ENCODE results near the gene GOLT1A.
A peak's percentile ranks its signal among the peaks of the same experiment; 100 is the strongest.

Gene GOLT1A, protein sequence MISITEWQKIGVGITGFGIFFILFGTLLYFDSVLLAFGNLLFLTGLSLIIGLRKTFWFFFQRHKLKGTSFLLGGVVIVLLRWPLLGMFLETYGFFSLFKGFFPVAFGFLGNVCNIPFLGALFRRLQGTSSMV

DNA sequence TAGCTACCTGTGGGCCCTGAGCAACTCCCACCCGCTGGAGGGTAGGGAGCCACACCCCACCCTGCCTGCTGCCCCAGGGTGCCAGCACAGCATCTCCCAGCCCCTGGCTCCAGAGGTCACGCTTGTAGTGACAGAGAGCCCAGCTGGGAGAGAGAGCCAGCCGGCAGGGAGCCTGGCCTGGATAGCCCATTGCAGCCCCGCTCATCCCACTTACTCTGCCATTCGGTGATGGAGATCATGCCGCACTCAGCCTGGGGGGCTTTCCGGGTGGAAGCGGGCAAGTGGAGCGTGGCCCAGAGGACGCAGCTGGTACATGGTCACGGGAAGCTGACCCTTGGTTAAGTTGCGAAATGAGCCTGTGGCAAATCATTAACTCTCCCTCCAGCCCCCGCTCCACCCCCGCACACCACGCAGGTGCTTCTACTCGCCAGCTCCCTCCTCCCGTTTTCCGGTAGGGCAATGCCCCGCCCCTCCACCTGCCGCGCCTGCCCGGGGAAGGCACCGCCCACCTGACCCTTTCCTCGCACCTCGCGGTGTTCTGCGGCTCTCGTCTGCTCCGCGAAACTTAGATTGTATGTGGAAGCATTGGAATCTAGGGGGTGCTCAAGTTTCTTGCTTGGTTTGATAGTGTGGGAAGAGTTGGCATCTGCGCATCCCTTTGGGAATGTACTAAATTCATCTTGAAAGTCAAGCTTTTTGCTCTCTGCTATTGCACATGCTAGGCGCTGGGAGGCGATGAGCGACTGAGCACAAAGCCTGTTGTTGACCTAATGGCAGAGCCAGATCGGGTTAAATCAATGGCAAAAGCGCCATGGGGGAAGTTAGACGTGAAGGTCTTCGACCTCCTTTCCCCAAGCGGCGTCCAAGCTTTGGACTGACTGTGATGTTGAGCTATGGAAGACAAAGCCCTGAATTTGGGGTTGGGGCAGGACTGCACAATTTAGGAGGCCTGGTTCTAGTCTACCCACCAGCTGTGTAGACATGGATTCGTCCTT lies at the start of gene GOLT1A:
Gene GOLT1A, minus strand, starts transcription at position 321 of the 995 bp plus-strand sequence. Its CDS starts 82 bp downstream, at position 239.
- DNase-seq: peak; percentile 74

DNA sequence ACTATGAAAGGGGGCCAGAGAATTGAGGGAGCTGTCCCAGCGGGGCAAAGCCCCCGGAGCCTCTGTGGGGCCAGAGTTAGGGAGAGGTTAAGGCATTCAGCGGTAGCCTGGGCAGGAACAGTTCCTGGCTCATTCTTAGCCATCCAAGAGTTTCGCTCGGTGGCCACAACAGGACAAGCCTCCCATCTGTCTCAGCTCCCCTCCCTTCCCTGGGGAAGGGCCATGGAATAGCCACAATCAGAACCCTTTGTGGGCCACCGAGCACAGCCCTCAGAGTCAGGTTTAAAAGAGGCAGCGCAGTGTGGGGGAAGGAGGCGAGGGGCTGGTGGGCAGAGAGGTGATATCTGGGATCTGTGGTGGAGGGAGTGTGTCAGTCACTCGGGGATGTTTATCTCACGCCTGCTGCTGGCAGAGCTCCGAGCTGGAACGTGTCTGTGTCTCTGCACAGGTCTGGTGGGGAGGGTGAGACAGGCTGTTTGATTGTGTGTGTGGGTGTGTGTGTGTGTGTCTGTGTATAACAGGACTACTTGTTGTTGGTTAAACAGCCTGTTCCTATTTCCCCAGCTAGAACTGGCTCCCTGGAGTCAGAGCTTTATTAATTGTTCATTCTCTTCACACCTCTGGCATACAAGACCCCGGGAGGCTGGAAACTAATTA lies 49.6 kb upstream of the GOLT1A start:
- DNase-seq: no peak

DNA sequence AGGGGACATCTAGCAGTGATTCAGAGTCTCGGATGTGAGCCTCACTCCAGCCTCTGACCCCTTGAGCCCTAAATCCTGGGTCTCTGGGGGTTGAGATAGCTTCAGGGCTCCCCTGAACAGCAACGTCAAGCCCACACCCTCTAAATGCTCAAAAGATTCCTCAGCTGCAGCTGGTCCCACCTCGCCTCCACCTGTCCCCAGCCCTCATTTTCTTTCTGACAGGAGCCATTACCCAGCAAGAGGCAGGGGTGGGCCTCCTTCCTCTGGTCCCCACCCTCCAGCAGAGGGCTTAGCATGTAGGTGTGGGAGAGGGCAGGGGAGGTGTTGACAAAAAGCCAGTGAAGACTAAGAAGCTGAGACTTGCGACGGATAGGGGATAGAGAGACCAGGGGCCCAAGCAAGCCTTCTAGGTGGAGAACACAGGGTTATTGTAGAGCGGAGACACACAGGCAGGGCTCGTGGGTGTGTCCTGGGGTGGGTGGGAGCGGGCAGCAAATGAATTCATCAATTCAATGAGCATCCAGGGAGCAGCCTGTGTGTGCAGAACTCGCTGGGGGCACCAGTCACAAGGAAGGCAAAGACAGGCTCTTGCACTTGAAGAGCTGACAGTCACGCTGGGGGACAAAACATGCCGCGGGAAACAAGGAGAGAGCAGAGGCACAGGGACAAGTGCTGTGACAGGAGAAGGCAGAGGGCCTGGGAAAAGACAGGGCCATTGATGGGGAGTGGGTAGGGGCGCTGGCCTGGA lies 48.9 kb upstream of the GOLT1A start:
- no peak for DNase-seq

DNA sequence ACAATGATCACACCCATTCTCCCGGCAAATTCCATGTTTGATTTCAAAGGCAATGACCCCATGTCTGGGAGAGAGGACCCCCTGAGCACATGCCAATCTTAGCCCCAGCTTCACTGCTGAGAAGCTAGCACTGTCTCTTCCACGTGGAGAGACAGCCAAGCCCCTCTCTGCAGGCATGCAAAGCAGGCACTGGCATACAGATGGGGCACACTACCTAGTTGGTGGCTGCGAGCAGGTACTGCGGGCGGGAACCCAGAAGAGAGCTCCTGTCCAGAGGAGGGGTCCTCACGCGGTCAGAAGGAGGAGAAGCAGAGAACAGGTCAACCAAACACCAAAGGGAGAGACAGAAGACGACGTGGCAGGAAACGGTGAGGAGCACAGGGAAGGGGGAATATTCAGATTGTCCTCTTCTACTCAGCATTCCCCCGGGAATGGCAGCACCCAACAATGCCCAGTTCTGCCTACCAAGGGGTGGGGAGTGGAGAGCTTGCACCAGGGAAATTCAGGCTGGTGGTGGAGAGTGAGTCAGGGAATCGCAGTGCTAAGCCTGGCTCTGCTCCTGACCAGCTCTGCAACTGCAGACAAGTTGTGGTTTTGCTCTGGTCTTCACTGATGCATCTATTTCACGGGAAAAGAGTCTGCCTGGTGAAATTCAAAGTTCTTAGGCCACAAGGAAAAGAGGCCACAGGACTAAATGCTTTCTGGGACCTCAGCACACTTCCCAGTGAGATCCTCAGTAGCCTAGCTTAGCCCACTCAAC lies 48.1 kb upstream of the GOLT1A start:
- no peak for DNase-seq

DNA sequence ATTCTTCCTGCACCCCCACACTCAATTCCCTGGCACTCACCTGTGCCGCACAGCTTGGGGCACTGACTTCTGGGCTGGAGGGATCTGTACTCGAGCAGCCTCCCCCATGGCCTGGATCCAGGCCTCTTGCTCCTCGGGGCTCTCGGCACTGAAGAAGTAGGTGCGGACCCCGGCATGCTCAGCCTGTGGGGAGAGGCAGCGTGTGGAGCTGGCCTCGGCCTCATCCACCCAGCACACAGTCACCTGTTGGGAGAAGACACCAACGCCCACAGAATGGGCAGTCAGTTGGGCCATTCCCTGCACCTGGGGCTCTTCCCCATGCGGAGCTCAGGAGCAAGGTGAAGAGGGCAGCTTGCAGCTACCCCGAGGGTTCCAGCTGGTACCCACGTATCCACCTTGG lies 47.5 kb upstream of the GOLT1A start:
- DNase-seq: no peak

DNA sequence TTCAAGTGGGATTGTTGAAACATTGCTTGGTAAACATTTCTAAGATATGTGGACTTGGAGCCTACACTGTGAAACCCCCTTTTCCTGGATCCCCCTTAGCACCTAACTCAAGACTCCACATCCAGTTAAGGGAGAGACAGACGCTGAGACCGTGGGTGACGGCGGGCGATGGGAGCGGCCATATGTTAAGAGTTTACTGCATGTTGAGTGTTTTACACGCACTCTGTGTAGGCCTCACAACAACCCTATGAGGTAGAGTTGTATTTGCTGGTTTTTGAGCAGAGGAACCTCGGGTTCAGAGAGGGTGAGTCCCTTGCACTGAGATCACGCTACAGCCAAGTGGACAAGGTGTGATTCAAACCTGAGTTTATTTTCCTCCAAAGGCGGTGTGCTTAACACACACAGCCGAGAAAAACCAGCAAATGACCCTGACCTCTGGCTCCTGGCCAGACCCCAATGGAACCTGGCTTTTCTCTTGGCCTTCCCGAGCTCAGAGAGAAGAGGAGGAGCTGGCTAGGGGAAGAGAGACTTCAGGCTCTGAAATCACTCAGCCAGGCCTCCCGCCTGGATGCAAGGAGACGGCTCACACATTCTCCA lies 46.9 kb upstream of the GOLT1A start:
- DNase-seq: no peak

DNA sequence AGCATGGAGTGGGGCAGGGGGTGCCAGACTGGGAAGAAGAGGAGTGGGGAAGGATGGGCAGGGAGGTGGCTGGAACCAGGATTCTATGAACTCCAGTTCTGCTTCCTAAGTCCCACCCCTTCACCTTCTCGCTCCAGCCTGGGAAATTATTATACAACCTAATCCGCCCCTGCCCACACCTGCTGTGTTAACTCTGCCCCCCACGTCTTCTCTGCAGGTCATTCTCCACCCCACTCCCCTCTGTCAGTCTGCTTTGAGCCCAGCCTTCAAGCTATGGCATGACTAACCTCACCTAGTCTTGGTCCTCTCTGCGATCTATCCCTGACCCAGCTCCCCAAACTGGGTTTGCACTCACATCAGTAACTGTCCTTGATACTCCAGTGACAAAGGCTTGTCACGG lies 46.0 kb upstream of the GOLT1A start:
- DNase-seq: no peak

DNA sequence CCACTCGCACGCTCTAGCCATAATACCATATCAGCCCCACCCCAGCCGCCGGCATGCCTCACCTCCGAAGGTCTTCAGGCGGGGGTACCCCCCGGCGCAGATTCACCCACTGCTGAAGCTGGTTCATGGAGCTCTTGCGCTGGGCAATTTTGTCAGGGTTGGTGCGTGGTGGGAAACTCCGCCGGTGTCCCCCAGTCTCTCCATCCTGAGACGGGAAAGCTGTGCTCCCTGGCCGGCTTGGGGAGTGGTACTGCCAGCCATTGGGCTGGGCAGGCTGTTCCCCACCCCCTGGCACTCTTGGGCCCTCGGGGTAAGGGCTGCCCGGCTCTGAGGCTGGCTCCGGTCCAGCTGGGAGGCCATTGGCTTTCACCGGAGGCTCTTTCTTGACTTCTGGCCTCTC lies 45.4 kb upstream of the GOLT1A start:
- no peak for DNase-seq

DNA sequence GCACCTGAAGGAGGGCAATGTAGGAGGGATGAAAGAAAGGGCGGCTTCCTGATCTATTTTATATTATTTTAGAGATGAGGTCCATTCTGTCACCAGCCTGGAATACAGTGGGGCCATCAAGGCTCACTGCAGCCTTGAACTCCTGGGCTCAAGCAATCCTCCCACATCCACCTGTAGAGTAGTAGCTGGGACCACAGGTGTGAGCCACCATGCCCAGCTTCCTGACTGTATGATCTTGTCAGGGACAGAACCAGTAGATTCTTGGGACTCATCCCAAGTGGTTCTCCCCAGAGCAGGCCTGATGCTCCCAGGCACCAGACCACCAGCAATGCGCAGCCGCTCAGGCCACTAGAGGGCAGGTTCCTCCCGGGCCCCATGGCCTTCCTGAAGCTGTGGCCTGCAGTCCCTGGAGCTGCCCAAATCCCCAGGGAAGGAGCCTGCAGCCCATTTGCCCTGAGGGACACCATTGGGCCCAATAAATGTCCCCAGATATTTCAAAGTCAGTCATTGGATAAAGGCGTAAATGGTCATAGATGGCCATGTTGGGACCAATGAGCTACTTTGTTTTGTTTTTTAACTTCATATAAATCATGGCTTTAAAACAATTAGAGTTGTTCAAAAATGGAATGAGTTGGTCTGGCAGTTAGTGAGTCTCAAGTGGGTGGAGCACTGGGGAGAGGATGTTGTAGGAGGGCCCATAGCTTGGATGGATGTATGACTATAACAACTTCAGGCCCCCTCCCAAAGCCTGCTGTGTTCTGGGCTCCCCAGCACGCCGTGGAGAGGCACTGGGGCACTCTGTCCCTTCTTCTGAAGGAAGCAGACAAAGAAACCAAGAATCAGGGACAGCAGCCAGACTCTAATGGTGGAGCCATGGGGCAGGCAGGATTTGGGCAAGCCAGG lies 44.7 kb upstream of the GOLT1A start:
- DNase-seq: peak; percentile 68

DNA sequence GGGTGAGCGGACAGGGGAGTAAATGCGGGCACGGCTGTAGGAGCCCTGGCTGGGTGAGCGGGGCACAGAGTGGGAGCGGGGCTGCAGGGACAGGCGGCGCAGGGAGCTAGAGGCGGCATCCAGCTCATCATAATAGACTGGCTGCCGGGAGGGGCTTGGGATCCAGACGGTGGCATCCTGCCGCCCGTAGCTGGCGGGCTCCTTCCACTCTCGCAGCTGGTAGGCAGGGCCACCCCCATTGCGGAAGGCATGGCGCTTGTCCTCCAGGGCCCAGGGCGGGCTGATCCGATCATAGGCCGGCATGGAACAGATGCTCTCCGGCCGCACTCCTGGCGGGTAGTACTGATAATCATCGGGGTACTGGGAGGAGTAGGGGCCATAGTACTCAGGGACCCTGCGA lies 43.7 kb upstream of the GOLT1A start:
- no peak for DNase-seq

DNA sequence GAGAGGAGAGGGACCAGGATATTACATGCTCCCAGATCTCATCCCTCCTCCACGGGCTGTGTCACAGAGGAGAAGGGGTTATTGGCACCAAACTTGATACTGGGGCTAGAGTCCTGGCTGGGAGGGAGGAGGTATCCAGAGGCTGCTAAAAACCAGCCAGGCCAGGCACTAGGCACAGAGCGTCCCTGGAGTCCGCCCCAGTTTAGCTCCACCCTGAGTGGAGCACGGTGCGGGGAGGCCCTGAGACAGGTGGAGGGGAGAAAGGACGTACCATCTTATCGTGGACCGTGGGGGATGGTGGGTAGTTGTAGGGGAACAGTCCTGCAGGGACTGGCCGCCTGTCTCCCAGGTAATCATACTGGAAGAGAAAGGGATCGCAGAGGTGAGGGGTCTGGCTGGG lies 42.7 kb upstream of the GOLT1A start:
- DNase-seq: no peak

DNA sequence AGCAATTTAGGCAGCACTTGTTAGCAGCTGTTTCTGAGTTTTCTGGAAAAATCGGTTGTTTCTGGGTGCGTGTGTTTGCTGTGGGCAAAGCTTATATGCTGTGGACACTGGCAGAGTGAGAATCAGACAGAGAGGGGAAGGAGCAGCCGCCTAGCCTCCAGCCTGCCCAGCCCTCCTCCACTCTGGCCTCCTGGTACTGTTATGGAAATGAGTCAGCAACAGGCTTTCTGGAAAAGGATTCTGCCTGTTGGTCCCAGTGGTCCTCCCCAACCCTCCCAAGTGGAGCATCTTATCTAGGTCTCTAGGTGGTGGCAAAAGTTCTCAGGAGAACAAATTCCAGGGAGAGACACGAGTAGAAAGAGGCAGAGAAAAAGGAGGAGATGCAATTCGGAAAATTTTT lies 42.2 kb upstream of the GOLT1A start:
- DNase-seq: no peak

DNA sequence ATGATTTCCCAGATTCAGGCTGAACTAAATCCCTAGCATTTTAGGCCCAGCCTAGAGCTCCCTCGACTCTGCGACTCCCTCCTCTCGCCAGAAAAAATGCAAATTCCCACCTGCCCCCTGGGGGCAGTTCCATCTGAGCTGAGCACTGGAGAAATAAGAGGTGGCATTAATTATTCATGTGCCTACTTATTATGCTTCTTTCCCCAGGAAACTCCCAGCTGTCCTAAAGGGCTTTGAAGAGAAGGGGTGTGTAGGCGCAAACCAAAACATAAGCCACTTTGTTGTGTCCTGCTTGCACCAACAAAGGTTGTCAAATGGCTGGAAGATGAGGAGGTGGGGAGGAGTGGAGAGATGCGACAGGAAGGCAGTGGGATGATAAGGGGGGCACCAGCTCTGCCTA lies 41.4 kb upstream of the GOLT1A start:
- no peak for DNase-seq

DNA sequence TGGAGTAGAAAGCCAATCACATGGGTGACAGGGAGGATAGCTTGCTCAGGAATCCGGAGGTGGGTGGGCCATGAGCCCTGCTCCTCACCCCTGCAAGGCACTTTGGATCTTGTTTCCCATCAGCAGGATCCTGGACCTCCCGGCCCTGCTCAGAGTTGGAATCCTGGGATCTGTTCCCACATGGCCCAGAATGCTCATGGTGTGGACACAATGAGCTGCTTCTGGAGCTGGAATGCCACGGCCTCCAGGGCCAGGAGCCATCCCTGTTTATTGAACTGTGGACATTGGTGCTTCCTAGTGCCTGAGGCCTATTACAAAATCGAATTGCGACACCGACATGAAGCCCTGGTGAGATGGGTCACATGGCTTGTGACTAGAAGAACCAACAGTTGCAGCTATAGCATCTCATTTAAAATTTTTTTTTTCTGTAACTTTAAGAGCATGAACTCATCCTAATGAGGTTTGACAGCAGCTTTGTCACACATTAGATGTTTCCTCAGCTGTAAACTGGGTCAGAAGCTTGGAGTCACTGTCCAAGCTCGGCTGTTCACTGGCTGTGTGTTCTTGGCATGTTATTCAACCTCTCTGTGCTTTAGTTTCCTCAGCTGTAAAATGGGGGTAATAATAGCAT lies 40.4 kb upstream of the GOLT1A start:
- DNase-seq: no peak

DNA sequence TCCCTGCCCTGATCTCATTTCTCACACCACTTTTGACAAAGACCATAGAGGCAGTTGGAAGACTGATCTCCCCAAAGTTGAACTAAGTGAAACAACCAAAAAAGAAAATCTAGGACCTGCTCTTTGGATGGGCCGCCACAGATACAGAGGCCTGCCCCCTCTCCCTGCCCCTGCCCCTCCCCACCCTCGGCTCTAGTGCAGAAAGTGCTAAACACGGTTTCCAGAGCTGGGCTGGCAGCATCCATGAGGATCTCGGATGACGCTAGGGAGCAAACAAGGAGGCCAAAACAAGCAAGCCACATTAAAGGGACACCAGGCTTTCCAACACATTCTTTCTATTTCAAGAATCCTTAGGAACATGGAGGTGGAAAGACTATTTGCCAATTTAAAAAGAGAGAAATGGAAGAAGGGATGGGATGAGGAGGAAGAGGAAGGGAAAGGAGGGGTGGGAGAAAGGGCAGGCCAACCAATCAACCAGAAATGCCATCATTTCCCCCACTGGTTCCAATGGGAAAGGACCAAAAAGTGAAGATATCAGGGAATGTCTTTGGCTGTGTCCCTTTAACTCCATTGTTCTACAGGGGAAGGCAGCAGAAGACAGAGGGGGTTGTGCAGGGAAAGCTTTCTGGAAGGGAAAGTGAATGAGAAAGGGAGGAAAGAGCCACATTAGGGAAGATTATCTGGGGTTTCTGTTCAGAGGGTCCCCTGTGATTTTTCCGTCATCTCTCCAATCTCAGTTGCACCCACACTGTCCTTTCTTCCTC lies 38.3 kb upstream of the GOLT1A start:
- DNase-seq: no peak

DNA sequence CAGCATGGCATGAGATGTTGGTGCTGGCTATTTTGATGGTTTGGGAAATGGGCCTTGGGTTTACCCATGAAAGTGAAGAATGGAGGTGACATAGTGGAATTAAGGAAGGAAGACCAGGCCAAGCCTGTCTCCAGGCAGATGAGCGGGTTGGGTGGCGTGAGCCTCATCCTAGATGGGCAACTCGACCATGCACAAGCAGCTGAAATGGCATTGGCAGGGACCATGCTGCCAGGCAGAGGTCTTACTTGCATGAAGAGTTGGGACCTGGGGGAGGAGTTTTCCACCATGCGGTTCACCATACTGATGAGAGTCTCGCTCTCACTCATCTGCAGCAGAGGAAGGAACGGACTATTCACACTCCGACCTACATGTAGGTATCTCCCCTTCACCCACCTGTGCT lies 37.5 kb upstream of the GOLT1A start:
- DNase-seq: no peak

DNA sequence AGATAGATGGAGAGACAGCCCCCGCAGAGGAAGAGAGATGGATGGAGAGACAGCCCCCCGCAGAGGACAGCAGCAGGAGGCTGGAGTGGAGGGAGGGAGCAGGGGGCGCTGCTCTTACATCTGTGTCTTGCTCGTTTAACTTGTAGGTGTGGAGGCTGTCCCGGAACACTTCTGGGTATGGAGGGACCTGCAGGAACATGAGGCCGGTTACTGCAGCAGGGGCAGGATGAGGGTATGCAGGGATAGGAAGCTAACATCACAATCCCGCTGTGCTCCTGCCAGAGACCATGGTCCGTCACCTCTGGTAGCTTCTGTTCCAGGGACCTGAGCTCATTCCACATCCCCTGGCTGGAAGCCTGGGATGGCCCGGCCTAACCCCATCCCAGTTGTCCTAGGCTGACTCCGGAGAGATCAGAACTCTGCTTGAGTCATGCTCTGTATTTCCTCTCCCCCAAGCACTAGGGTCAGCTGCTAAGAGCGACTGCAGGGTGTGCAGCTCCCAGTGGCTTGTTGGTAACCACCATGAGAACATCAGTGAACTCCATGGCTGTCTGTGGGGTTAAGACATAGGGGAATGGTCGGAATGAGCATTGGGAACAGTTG lies 36.7 kb upstream of the GOLT1A start:
- no peak for DNase-seq

DNA sequence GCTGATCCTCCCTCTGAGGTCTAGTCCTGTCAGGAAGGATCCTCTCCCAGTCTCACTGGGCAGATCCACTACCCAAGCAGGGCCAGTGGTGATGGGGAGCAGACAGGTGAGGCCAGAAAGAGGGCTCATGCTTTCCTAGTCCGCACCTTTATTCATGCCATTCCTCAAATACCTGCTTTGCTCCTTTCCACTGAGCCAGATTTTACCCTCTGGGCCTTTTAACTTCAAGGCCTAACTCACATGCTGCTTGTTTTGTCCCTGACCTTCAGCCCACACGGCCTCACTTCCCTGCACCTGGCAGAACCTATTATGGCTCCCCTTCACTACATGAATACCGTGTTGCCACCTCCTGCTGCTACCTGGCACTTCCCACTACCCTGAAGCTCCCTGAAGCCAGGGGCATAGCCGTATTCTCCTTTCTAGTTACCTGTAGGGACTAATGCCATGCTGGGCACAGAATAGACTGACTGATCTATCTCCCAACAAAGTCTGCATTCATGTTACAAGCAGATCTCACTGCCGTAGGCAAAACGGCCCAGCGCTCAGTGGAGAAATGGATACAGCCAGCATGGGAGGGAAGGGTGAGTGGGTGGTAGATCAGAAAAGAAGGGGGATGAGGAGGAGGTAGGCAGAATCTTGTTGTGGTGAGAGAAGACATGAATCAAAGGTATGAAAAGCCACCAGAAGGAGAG lies 36.1 kb upstream of the GOLT1A start:
- DNase-seq: no peak

DNA sequence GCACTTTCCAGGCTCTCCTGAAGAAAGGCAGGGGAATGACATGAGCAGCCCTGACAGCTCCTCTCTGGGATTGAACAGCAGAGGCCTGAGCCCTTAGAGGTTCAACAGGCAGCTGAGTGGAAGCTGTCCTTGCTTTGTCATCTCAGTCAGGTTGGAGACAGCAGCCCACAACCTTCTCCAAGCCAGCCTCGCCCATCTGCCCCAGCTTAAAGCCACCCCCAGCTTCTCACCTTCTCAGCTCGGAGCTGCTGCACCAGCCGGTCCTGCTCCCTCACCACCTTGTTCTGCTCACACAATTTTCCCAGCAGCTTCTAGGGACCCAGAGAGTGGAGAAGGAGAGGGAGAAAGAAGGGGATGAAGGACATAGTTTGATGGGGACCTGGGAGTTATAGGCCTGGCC lies 35.2 kb upstream of the GOLT1A start:
- no peak for DNase-seq
